Esophagus muscularis mucosa (tissue), 3 donors: ENCODE results near the gene AP3S2.

Experiments
- CTCF ChIP-seq, 3 experiments: fragments of 200-600 bp in 2 of 3; fragments of 450-650 bp in 1 of 3; sonication (generic) in 2 of 3; IDR thresholded peaks; one replicate each; pipeline ENCODE4 v1.5.1; 2017 to 2019; ENCODE audit warnings: antibody characterized with exemption in 3 of 3, mild to moderate bottlenecking in 2 of 3, moderate library complexity in 1 of 3
- POLR2A ChIP-seq: fragments of 450-650 bp; IDR thresholded peaks from one replicate; pipeline ENCODE4 v1.6.1; 2017; ENCODE audit warnings: antibody characterized with exemption, moderate library complexity, mild to moderate bottlenecking, low read depth

- TF ChIP-seq CTCF (IDR thresholded peaks at IDR 0.05) (no peak), POLR2A (no peak)
These were observed 43.9 kb upstream of the AP3S2 start for GRCh38 chr15:89937365-89938350.
